Tibial nerve (tissue), 4 donors: Measurements from ENCODE around the gene ADGRB3. TPM values are rescaled to one million over a fixed set of nuclear protein-coding genes. Genes with fewer than 3 reads are reported as not detected.

ENCODE experiments used
- DNase-seq, 2 donors: peaks; one replicate each; pipeline ENCODE4 v3.0.0-alpha.2; 2019; ENCODE audit warnings: low spot score in 2 of 2
- H3K27ac ChIP-seq, 4 donors: fragments of 200-600 bp; sonication (generic) in 3 of 4; one replicate each; pipeline ENCODE4 v1.5.1; 2017 to 2019; ENCODE audit warnings: mild to moderate bottlenecking in 1 of 4
- H3K27me3 ChIP-seq, 2 donors: fragments of 200-600 bp; sonication (generic) in 1 of 2; one replicate each; pipeline versions ENCODE4 v1.5.1 to v1.6.0; 2017 to 2019
- H3K36me3 ChIP-seq, 3 donors: fragments of 200-600 bp; sonication (generic); one replicate each; pipeline ENCODE4 v1.5.1; 2018 to 2019
- H3K4me1 ChIP-seq, 4 donors: fragments of 200-600 bp; sonication (generic) in 3 of 4; one replicate each; pipeline ENCODE4 v1.5.1; 2017 to 2019
- H3K4me3 ChIP-seq, 4 donors: fragments of 200-600 bp; sonication (generic) in 3 of 4; one replicate each; pipeline ENCODE4 v1.5.1; 2017 to 2019; ENCODE audit warnings: mild to moderate bottlenecking in 1 of 4, moderate library complexity in 1 of 4
- H3K9me3 ChIP-seq, 4 donors: fragments of 200-600 bp; sonication (generic) in 3 of 4; one replicate each; pipeline ENCODE4 v1.5.1; 2017 to 2019
- CTCF ChIP-seq, 5 experiments: fragments of 200-600 bp in 3 of 5; fragments of 450-650 bp in 2 of 5; sonication (generic) in 3 of 5; IDR thresholded peaks; one replicate each; pipeline ENCODE4 v1.5.1; 2016 to 2019; ENCODE audit warnings: antibody characterized with exemption in 5 of 5, mild to moderate bottlenecking in 3 of 5, moderate library complexity in 2 of 5
- EP300 ChIP-seq, 2 donors: sonication (generic); formaldehyde crosslinking; IDR thresholded peaks; one replicate each; pipeline ENCODE4 v1.6.1; 2017; ENCODE audit warnings: antibody characterized with exemption in 2 of 2, mild to moderate bottlenecking in 1 of 2
- POLR2A ChIP-seq, 2 donors: fragments of 450-650 bp; IDR thresholded peaks; one replicate each; pipeline ENCODE4 v1.6.1; 2017; ENCODE audit warnings: antibody characterized with exemption in 2 of 2, mild to moderate bottlenecking in 2 of 2, moderate library complexity in 2 of 2
- WGBS, 2 donors: methylation state at CpG; one replicate each; pipeline ENCODE4 v1.1.5; 2018; 5-methylcytosine and 5-hydroxymethylcytosine counted together
- total RNA-seq, 4 donors: library from RNA; depleted of rRNA; stranded (reverse); fragments of >200 nt; gene quantifications; one replicate each; pipeline ENCODE4 v1.1.0, GENCODE V29; 2016

Gene ADGRB3
- total RNA-seq, 4 donors from 2014 or later: 9.0 to 17.9 (median 11.4) TPM

- DNase-seq: no peak
- Histone ChIP-seq H3K27ac (no peak overlapping the region), H3K9me3 (no peaks in the 10 kb centered on the region), H3K4me3 (no peak overlapping the region), H3K27me3 (no peaks in the 10 kb centered on the region), H3K4me1 (no peaks in the 10 kb centered on the region), H3K36me3 (no peaks in the 10 kb centered on the region)
- TF ChIP-seq POLR2A (IDR thresholded peaks at IDR 0.05): no peak
- TF ChIP-seq EP300 (IDR thresholded peaks at IDR 0.05): no peak
- TF ChIP-seq CTCF (IDR thresholded peaks at IDR 0.05): no peak
- WGBS, 2 donors: 60 to 67% methylated on average over 1 of the region's 1 CpG
These were observed 62.3 kb downstream of the ADGRB3 start for GRCh38 chr6:68697394-68697793.

- no peak for DNase-seq
- Histone ChIP-seq H3K27me3 (no peaks in the 10 kb centered on the region), H3K4me1 (no peaks in the 10 kb centered on the region), H3K27ac (no peak overlapping the region), H3K4me3 (no peak overlapping the region), H3K9me3 (no peaks in the 10 kb centered on the region), H3K36me3 (no peaks in the 10 kb centered on the region)
- no peak for TF ChIP-seq EP300 (IDR thresholded peaks at IDR 0.05)
- no peak for TF ChIP-seq CTCF (IDR thresholded peaks at IDR 0.05)
- TF ChIP-seq POLR2A (IDR thresholded peaks at IDR 0.05): no peak
- WGBS, 2 donors: 79 to 82% methylated on average over 4 of the region's 4 CpGs
These were observed 66.1 kb downstream of the ADGRB3 start for GRCh38 chr6:68701159-68701558.

- no peak for DNase-seq
- Histone ChIP-seq H3K36me3 (no peaks in the 10 kb centered on the region), H3K4me1 (no peaks in the 10 kb centered on the region), H3K9me3 (no peaks in the 10 kb centered on the region), H3K4me3 (no peak overlapping the region), H3K27me3 (no peaks in the 10 kb centered on the region), H3K27ac (no peak overlapping the region)
- no peak for TF ChIP-seq EP300 (IDR thresholded peaks at IDR 0.05)
- no peak for TF ChIP-seq CTCF (IDR thresholded peaks at IDR 0.05)
- no peak for TF ChIP-seq POLR2A (IDR thresholded peaks at IDR 0.05)
These were observed 69.4 kb downstream of the ADGRB3 start for GRCh38 chr6:68704485-68704884.

- Histone ChIP-seq H3K4me3 (no peak overlapping the region), H3K4me1 (no peaks in the 10 kb centered on the region), H3K9me3 (no peaks in the 10 kb centered on the region), H3K36me3 (no peaks in the 10 kb centered on the region), H3K27me3 (no peaks in the 10 kb centered on the region), H3K27ac (no peak overlapping the region)
- DNase-seq: no peak
- TF ChIP-seq CTCF (IDR thresholded peaks at IDR 0.05) (no peak), POLR2A (IDR thresholded peaks at IDR 0.05) (no peak), EP300 (IDR thresholded peaks at IDR 0.05) (no peak)
- WGBS, 2 donors: 59 to 65% methylated on average over 2 of the region's 2 CpGs
These were observed 74.0 kb downstream of the ADGRB3 start for GRCh38 chr6:68709091-68709490.

GRCh38 chr6:68709882-68710281, 74.8 kb downstream of the ADGRB3 start:
- Histone ChIP-seq H3K36me3 (no peaks in the 10 kb centered on the region), H3K27ac (peak overlapping the region in 1 of 4 donors; percentile 12), H3K4me1 (no peaks in the 10 kb centered on the region), H3K9me3 (no peaks in the 10 kb centered on the region), H3K4me3 (no peak overlapping the region), H3K27me3 (no peaks in the 10 kb centered on the region)
- TF ChIP-seq CTCF (IDR thresholded peaks at IDR 0.05) (no peak), POLR2A (IDR thresholded peaks at IDR 0.05) (no peak), EP300 (IDR thresholded peaks at IDR 0.05) (no peak)
- DNase-seq: no peak
